Astrocyte (in vitro differentiated cells and primary cell): ENCODE measurements around the gene TFG. TPM values are rescaled to one million over a fixed set of nuclear protein-coding genes. Genes with fewer than 3 reads are reported as not detected.
A peak's percentile ranks its signal among the peaks of the same experiment; 100 is the strongest.

Source experiments
- DNase-seq: peaks from one replicate; pipeline ENCODE4 v3.0.0-alpha.2; 2010; ENCODE audit warnings: low read depth
- FAIRE-seq: peaks from 2 replicates; lab custom pipeline; 2011; peaks lifted over from hg19 to GRCh38; lab: Jason Lieb, UNC
- H2AFZ ChIP-seq: 2 replicates; pipeline ENCODE4 v1.6.0; 2012; ENCODE audit warnings: low read depth, low read length, inconsistent platforms
- H3K27ac ChIP-seq: 2 replicates; pipeline ENCODE4 v1.5.1; 2011; ENCODE audit warnings: low read depth, low read length, inconsistent platforms
- H3K27me3 ChIP-seq: 2 replicates; pipeline ENCODE4 v1.6.0; 2011; ENCODE audit warnings: low read length, inconsistent platforms; ENCODE audit not compliant: insufficient read depth
- H3K36me3 ChIP-seq: 2 replicates; pipeline ENCODE4 v1.5.1; 2011; ENCODE audit warnings: low read length, inconsistent platforms; ENCODE audit not compliant: insufficient read depth
- H3K4me1 ChIP-seq: 2 replicates; pipeline ENCODE4 v1.5.1; 2011; ENCODE audit warnings: low read length, inconsistent platforms; ENCODE audit not compliant: insufficient read depth
- H3K4me2 ChIP-seq: 2 replicates; pipeline ENCODE4 v1.6.0; 2012; ENCODE audit warnings: low read length, inconsistent platforms
- H3K4me3 ChIP-seq: 2 replicates; pipeline ENCODE4 v1.5.1; 2011; ENCODE audit warnings: low read depth, mild to moderate bottlenecking, low read length, inconsistent platforms; ENCODE audit not compliant: insufficient read depth
- H3K79me2 ChIP-seq: 2 replicates; pipeline ENCODE4 v1.6.0; 2012; ENCODE audit warnings: mild to moderate bottlenecking, low read length, inconsistent platforms; ENCODE audit not compliant: insufficient read depth
- H3K9ac ChIP-seq: 2 replicates; pipeline ENCODE4 v1.6.0; 2012; ENCODE audit warnings: mild to moderate bottlenecking, low read length, inconsistent platforms
- H3K9me3 ChIP-seq: 2 replicates; pipeline ENCODE4 v1.5.1; 2012; ENCODE audit warnings: low read depth, mild to moderate bottlenecking, low read length, inconsistent platforms; ENCODE audit not compliant: insufficient read depth
- H4K20me1 ChIP-seq: 2 replicates; pipeline ENCODE4 v1.6.0; 2012; ENCODE audit warnings: low read length, inconsistent platforms; ENCODE audit not compliant: insufficient read depth
- H3K27ac Mint-ChIP-seq: one replicate; pipeline ENCODE4 v1.8.0; 2021; ENCODE audit warnings: mild to moderate bottlenecking, mixed read lengths; ENCODE audit not compliant: unreplicated experiment
- H3K27me3 Mint-ChIP-seq: one replicate; pipeline ENCODE4 v1.8.0; 2021; ENCODE audit warnings: low read depth, mixed read lengths; ENCODE audit not compliant: unreplicated experiment
- H3K36me3 Mint-ChIP-seq: one replicate; pipeline ENCODE4 v1.8.0; 2021; ENCODE audit warnings: low read depth, mixed read lengths; ENCODE audit not compliant: unreplicated experiment
- H3K4me1 Mint-ChIP-seq: one replicate; pipeline ENCODE4 v1.8.0; 2021; ENCODE audit warnings: low read depth, mixed read lengths; ENCODE audit not compliant: unreplicated experiment
- H3K4me3 Mint-ChIP-seq: one replicate; pipeline ENCODE4 v1.8.0; 2021; ENCODE audit warnings: mild to moderate bottlenecking, moderate library complexity, mixed read lengths; ENCODE audit not compliant: unreplicated experiment
- H3K9me3 Mint-ChIP-seq: one replicate; pipeline ENCODE4 v1.8.0; 2021; ENCODE audit warnings: mild to moderate bottlenecking, mixed read lengths; ENCODE audit not compliant: unreplicated experiment
- EZH2 ChIP-seq: IDR thresholded peaks from 2 replicates; pipeline ENCODE4 v1.6.1; 2012; ENCODE audit warnings: mild to moderate bottlenecking, low read length, inconsistent platforms; ENCODE audit not compliant: insufficient read depth
- total RNA-seq: library from RNA; stranded (reverse); gene quantifications from 2 replicates; pipeline ENCODE4 v1.2.1, GENCODE V29; 2021
- TF ChIP-seq, protein P1 (sequence below): IDR thresholded peaks from 2 replicates; pipeline ENCODE4 v1.5.1; 2011; ENCODE audit warnings: low read depth, mild to moderate bottlenecking, inconsistent platforms, low read length, moderate library complexity; ENCODE audit not compliant: insufficient read depth

The TFG gene
- total RNA-seq, 1 donor from 2014 or later: 155 TPM

DNA sequence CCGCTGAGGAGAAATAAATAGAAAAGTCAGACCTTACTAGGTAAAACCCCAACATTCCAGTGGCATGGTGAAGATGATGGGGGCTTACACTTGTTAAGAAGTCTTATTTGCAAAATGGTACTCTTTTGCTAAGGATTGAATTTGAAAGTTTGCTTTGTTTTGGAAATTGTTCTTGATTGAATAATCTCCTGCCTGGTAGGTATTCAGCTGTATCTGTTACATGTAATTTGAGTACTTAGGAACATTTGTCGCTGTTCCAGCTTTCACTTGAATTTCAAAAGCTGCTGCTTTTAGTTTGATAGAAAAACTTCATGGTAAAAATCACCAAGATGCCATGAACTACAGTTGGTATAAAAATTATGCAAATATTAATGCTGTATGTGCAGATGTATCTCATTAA lies 44.6 kb downstream of the TFG start:
- H3K9ac ChIP-seq: no peak overlapping the region
- H3K9me3 ChIP-seq: no peaks in the 10 kb centered on the region
- peaks cover 10% of the 10 kb centered on the region for H3K36me3 Mint-ChIP-seq
- H3K27ac ChIP-seq: no peak overlapping the region
- no peaks in the 10 kb centered on the region for H3K79me2 ChIP-seq
- TF ChIP-seq, protein P1, sequence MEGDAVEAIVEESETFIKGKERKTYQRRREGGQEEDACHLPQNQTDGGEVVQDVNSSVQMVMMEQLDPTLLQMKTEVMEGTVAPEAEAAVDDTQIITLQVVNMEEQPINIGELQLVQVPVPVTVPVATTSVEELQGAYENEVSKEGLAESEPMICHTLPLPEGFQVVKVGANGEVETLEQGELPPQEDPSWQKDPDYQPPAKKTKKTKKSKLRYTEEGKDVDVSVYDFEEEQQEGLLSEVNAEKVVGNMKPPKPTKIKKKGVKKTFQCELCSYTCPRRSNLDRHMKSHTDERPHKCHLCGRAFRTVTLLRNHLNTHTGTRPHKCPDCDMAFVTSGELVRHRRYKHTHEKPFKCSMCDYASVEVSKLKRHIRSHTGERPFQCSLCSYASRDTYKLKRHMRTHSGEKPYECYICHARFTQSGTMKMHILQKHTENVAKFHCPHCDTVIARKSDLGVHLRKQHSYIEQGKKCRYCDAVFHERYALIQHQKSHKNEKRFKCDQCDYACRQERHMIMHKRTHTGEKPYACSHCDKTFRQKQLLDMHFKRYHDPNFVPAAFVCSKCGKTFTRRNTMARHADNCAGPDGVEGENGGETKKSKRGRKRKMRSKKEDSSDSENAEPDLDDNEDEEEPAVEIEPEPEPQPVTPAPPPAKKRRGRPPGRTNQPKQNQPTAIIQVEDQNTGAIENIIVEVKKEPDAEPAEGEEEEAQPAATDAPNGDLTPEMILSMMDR: no peak
- no peak for TF ChIP-seq EZH2
- H2AFZ ChIP-seq: no peak overlapping the region
- H3K4me3 Mint-ChIP-seq: no peak overlapping the region
- H3K4me1 Mint-ChIP-seq: peaks cover 2% of the 10 kb centered on the region
- FAIRE-seq (no peak), DNase-seq (no peak)
- no peaks in the 10 kb centered on the region for H3K9me3 Mint-ChIP-seq
- H4K20me1 ChIP-seq: no peaks in the 10 kb centered on the region
- no peaks in the 10 kb centered on the region for H3K4me1 ChIP-seq
- peak overlapping the region; percentile 27 for H3K27ac Mint-ChIP-seq
- peaks cover 35% of the 10 kb centered on the region for H3K36me3 ChIP-seq
- no peak overlapping the region for H3K4me3 ChIP-seq
- no peak overlapping the region for H3K4me2 ChIP-seq
- H3K27me3 ChIP-seq: no peaks in the 10 kb centered on the region
- H3K27me3 Mint-ChIP-seq: no peaks in the 10 kb centered on the region

DNA sequence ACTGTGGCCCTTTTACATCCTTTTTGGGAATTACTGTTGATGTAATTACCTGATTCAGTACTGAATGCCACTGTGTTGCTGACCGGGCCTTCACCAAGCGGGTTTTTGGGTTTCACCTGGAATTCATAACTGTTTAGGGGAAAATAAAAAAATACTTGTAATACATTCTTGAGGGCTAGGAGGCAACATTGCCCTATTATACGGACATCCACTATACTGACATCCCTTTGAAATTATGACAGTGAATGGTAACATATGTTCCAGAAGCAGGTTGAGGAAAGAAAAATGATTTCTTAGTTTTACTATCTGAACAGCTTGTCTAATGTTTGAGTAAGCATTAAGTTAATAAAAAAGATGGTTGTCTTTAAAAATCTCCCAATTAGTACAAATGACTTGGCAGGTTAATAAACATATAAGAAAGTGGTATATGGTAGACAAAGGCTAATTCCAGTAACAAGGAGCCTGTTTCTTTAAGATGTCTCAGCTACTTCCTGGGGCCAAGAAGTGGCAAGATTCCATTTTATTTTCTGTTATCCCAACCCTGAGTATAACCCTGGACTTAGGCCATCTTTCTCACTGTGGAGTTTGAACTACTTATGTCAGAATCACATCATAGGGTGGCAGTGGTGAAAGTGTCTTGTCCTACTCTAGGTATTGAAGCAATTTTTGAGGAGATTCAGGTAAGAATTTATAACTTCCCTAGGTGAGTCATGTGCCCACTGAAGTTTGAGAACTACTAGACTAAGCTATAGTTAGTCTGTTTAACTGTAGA lies 45.5 kb downstream of the TFG start:
- TF ChIP-seq, protein P1: no peak
- TF ChIP-seq EZH2: no peak

DNA sequence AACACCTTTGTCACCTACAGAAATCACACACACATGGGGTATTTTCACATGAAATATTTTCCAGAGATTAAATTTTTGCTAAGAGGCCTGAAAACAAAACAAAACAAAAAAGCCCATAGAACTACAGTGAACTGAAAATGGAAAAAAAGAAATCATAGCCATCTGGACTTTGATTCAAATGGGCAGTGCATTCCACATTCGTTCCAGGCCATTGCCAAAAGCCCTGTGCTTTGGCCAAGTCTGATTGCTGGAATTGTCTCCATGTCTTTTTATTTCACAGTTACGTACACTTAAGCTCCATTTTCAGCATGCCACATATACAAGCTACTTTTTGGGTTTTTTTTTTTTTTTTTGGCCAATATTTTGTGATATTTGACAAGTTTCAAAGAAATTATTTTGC lies 47.1 kb downstream of the TFG start:
- H3K9me3 Mint-ChIP-seq: no peaks in the 10 kb centered on the region

More for the DNA sequence above, 45.5 kb downstream of the TFG start:
- no peaks in the 10 kb centered on the region for H3K4me1 ChIP-seq
- peaks cover 26% of the 10 kb centered on the region for H3K36me3 ChIP-seq
- Mint-ChIP-seq H3K27me3 (no peaks in the 10 kb centered on the region), H3K4me1 (peaks cover 2% of the 10 kb centered on the region), H3K27ac (no peak overlapping the region), H3K4me3 (no peak overlapping the region), H3K36me3 (peaks cover 8% of the 10 kb centered on the region), H3K9me3 (no peaks in the 10 kb centered on the region)
- no peaks in the 10 kb centered on the region for H3K9me3 ChIP-seq
- DNase-seq: no peak
- no peak overlapping the region for H3K9ac ChIP-seq
- H3K4me2 ChIP-seq: no peak overlapping the region
- peak; percentile 5 for FAIRE-seq
- H3K27me3 ChIP-seq: no peaks in the 10 kb centered on the region
- no peak overlapping the region for H3K4me3 ChIP-seq
- H2AFZ ChIP-seq: no peak overlapping the region
- H3K79me2 ChIP-seq: no peaks in the 10 kb centered on the region
- no peaks in the 10 kb centered on the region for H4K20me1 ChIP-seq
- no peak overlapping the region for H3K27ac ChIP-seq

More for the DNA sequence above, 47.1 kb downstream of the TFG start:
- Mint-ChIP-seq H3K36me3 (peaks cover 8% of the 10 kb centered on the region), H3K27ac (no peak overlapping the region), H3K4me1 (peaks cover 2% of the 10 kb centered on the region), H3K4me3 (no peak overlapping the region), H3K27me3 (no peaks in the 10 kb centered on the region)
- Histone ChIP-seq H2AFZ (no peak overlapping the region), H3K4me1 (no peaks in the 10 kb centered on the region), H3K27ac (no peak overlapping the region), H3K27me3 (no peaks in the 10 kb centered on the region), H4K20me1 (no peaks in the 10 kb centered on the region), H3K9ac (no peak overlapping the region), H3K9me3 (no peaks in the 10 kb centered on the region), H3K79me2 (no peaks in the 10 kb centered on the region), H3K4me2 (no peak overlapping the region), H3K36me3 (peaks cover 11% of the 10 kb centered on the region), H3K4me3 (no peak overlapping the region)
- TF ChIP-seq, protein P1: no peak
- no peak for TF ChIP-seq EZH2
- FAIRE-seq (no peak), DNase-seq (peak; percentile 55)
